HG02981 (cell line): ENCODE data around the gene FGD3.

Experiments used
- ATAC-seq: cut with Tn5 transposase; IDR thresholded peaks from one replicate; pipeline ENCODE4 v1.9.1; 2021; ENCODE audit warnings: mild to moderate bottlenecking, moderate library complexity; ENCODE audit not compliant: unreplicated experiment

FGD3 gene

DNA sequence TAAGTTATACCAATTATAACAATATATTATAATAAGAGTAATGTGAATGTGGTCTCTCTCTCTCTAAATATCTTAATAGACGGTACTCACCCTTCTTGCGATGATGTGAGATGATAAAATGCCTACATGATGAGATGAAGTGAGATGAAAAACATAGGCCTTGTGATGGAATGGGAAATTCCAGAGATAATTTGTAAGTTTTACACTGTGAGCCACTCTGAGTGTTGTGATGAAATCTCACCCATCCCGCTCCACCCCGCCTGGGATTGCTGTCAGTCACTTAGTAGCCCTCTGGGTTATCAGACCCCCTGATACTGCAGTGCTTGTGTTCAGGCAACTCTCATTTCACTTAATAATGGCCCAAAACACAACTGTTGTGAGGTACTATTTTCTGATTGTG lies 121.6 kb downstream of the FGD3 start:
- ATAC-seq = no peak

DNA sequence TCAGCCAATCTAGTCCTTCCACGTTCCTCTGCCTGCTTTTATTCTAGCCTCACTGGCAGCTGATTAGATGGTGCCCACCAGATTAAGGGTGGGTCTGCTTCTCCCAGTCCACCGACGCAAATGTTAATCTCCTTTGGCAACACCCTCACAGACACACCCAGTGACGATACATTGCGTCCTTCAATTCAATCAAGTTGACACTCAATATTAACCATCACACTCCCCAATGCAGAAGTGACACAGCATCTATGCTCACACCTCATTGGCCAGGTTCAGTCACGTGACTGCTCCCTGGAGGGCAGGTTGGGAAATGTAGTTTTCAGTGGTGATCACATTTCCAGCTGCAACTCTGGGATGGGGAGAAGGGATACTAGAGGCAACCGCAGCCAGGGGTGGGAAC lies 124.1 kb downstream of the FGD3 start:
- no peak for ATAC-seq

DNA sequence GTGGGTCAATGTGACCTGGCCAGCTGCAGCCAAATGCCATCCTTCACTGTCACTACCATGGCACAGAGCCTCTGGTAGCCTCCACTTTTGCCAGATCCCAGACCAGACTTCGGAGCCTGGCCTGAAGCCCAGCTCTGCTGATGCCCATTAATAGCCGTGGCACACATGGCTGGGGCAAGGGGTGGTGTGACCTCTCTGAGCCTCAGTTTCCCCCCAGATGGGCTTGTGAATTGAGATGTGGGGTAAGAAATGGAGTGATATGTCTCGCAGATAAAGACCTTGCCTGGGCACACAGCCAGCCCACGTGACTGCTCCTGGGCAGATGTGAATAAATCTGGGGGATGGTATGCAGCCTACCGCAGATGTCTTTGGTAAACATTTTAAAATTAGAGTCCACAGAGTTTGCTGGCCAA lies 125.1 kb downstream of the FGD3 start:
- ATAC-seq = no peak

DNA sequence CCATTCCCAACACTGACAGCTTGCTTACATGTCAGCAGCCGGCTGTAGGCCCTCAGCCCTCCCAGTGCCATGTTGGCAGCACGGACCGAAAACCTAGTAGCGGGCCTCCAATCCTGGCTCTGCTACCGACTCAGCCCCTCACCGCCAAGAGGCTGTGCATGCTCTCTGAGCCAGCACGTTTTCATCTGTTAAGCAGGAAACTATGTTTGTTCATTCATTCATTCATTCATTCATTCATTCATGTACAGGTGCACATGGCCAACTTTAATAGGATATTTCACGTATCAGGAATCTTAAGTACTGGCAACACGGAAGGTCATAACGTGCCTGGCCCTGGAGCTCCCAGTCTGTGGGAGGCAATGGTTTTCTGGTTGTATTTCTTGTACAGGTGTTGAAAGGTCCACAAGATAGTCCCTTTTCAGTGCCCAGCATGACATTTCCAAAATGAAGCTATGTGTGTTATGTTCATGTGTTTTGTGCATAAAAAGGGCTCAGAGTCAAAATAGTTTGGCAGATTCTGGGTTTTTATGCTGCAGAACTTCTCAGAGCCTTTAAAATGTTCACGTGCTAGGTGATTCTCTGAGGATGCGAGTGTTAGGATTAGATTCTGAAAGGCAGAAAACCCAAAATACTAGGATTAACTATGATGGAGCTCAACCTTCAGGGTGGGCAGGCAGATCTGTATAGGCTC lies 128.9 kb downstream of the FGD3 start:
- ATAC-seq = no peak

DNA sequence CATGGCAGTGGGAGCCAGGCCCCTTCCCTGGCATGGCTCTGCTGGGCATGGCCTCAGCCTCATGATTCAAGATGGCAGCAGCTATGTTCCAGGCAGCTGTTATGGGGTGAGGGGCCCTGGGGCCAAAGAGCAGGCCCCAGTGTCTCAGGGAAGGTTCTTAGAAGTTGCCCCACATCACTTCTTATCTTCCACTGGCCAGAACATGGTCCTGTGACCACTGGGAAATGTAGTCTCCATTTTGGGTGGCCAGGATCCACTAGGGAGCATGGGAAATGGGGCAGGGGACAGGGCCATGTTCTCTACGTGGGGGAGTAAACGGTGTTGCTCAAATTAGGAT lies 129.4 kb downstream of the FGD3 start:
- ATAC-seq = no peak

DNA sequence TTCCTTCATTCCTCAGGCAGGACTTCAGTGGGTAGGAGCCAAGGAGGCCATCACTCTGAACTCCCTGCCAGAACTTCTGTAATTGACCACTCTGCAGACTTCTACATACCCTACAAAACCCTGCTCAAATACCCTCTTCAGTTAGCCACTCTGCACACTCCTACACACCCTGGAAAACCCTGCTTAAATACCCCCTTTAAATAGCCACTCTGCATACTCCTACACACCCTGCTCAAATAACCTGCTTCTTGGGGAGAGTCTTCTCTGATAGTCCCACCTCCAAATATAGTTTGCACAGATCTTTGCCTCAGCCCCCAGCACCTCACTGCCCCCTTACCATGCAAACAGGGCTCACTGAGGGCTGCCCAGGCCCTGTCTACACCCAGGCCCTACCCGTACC lies 130.0 kb downstream of the FGD3 start:
- no peak for ATAC-seq

DNA sequence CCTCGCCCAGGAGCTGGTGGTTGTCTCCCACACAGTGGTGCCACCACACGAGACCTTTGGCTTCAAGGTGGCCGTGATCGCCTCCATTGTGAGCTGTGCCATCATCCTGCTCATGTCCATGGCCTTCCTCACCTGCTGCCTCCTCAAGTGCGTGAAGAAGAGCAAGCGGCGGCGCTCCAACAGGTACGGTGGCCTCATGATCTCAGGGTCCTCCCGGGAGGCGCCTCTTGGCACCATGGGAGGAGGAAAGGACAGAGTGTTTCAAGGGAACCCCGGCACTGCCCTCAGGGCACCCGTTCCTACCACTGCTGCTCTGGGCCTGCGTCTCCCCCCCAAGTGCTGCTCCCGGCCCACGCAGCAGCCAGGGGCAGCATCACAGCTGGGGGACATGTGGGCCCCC lies 130.5 kb downstream of the FGD3 start:
- no peak for ATAC-seq

DNA sequence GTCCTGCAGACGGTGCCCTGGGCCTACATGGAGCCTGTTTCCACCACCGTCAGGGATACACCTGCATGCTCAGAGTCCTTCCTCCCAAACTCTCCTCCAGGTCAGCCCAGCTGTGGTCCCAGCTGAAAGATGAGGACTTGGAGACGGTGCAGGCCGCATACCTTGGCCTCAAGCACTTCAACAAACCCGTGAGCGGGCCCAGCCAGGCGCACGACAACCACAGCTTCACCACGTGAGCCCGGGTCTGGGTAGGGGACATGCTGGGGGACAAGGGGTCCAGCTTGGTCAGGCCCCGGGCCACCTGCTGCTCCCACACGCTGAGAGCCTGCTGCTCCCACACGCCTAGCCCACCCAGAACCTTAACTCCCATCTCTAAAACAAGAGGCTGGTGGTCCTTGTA lies 132.0 kb downstream of the FGD3 start:
- ATAC-seq = no peak

DNA sequence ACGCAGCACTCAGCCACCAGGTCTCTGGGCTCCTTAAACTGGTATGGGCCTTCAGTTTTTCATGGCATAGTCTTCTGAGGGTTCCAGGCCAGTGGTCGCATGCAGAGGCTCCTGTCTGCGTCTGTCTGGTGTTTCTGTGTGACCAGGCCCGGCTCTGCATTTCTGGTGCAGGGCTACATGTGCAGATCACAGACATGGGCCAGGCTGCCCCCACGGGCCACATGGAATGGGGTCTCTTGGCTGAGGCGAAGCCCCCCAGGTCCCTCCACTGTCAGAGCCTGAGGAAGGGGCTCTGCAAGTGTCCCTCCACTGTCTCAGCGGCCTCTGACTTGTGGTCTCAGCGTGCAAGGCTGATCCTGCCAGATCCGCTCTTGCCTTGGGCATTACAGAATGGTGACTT lies 133.1 kb downstream of the FGD3 start:
- no peak for ATAC-seq

DNA sequence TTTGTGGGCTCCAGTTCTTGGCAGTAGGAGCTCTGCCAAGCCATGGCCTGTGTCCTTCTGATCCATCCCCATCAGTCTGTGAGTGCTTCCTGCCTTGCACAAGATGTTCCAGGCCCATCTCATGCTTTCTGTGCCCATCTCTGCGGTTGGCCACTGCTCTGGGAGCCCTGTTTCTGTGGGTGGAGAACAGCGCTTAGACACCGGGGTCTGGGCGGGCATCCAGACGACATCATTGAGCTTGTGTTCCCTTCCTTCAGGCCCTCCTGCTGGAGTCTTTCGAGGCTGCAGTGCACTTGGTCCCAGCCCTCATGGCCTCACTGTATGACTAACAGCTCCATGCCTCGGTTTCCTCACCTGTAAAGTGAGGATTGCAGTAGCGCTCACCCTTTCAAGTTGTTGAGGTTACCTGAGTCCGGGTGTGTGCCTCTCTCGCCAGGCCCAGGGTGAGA lies 133.8 kb downstream of the FGD3 start:
- ATAC-seq = no peak

DNA sequence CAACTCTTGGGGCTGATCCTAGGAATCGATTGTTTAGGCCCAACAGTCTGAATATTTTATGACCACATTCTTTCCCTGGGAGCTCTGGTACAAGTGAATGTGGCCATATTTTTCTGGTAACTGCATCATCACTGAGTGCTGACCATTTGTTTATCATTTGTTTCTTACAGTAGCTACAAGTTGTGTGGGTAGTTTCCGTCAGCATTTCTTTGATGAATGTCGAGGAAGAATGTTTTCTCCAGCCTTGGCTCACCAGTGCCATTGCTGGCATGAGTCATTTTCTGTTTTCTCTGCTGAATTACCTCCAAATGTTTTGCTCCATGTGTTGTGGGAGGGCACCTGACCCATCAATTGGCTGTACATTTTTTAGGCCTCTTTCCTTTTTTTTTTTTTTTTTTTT lies 134.6 kb downstream of the FGD3 start:
- no peak for ATAC-seq

DNA sequence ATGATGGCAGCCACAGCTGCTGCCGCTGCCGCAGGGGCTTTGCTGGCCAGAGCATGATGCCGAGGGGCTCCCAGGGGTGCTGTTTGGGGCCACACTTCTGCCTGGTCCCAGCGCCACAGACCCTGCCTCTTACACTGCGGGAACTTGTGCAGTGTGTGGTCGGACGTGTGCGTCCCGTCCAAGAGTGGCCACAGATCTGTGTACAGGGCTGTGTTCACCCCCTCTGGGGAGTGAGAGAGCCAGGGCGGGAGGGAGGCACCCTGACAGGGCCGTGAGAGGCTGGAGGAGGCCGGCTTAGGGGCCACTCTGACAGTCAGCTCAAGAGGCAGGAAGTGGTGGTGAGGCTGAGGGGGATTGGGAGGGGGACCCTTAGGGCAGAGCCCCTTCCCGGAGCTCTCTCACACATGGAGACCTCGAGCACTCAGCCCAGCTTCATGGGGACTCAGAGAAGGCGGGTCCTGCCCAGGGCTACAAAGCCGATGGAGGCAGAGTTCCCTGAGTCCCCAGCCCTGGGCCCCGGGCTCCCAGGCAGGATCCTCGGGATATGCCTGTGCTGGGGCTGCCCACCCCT lies 135.6 kb downstream of the FGD3 start:
- ATAC-seq = no peak

DNA sequence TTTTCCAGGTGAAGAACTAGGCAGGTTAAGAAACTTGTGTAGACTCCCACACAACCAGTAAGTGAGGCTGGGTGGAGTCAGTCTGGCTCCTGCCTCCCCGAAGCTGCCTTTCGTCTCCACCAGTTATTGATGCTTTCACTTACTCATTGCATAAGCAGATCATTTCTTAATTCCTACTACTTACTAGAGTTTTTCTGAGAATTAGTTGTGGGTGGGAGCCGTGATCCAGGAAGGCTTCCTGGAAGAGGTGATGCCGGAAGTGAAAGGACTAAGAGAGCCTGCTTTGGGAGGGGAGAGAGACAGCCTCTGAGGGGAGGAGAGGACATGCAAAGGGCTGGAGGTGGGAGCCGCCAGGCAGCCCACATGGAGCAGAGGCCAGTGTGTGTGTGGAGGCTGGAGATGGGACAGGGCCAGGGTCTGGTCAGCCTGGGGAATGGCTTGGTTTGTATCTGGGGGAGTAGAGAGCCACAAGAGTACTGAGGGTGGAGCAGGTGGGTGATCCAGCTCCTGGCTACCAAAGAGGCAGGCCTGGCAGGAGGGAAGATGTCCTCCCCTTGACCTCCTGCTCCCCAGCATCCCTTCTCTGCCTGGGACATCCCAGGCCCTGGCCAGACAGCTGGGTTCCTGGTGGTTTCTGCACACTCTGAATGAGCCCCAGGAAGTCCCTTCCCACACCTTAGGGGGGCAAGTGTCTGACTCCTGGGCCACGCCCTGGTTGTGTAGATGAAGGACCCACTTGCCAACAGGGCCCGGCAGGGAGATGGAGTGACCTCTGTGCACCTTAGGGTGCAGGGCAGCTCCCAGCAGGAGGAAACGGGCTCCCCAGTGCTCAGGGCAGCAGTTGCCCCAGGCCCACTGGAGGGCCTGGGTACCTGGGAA lies 136.5 kb downstream of the FGD3 start:
- ATAC-seq = no peak

DNA sequence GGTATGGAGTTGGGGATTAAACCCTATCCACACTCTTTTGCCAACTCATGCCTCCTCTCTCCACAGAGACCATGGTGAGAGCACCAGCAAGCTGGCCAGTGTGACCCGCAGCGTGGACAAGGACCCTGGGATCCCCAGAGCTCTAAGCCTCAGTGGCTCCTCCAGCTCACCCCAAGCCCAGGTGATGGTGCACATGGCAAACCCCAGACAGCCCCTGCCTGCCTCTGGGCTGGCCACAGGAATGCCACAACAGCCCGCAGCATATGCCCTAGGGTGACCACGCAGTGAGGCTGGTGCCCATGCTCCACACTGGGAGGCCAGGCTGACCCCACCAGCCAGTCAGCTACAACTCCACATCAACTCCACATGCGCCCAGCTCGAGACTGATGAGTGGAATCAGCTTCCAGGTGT lies 137.2 kb downstream of the FGD3 start:
- ATAC-seq = no peak

DNA sequence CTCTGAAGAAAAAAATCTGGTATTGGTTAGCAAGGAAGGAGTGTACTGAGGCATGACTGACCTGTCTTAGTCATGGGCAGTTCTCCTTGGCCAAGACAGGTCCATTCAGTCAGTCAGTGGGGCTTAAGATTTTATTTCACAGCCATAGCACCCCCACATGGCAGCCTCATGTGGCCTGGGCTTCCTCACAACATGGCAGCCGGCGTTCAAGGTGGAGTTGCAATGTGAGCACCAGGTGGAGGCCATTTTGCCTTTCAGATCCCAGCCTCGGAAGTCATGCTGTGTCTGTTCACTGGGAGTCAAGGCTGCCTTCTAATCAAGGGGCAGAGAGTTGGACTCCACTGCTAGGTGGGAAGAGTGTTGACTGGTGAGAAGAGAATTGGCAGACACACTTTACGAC lies 138.4 kb downstream of the FGD3 start:
- ATAC-seq = no peak
